NB4 (cell line): ENCODE measurements around the gene ERI3.
"Not testable (repeated sequence)": the region's sequence is repeated elsewhere in the genome, so short reads cannot be mapped to it uniquely, and the experiment has no call there.

Source experiments
- DNase-seq: peaks from one replicate; pipeline ENCODE4 v3.0.0; 2010; ENCODE audit warnings: low read depth
- H3K4me3 ChIP-seq: one replicate; pipeline ENCODE4 v1.5.1; 2011; ENCODE audit warnings: mild to moderate bottlenecking, low read depth, low read length, moderate library complexity
- MYC ChIP-seq: IDR thresholded peaks from 2 replicates; pipeline ENCODE4 v1.6.1; 2011; ENCODE audit warnings: low read depth, low read length
- POLR2A ChIP-seq: IDR thresholded peaks from 2 replicates; pipeline ENCODE4 v1.6.1; 2011; ENCODE audit warnings: mild to moderate bottlenecking; ENCODE audit not compliant: insufficient read length; ENCODE audit errors: extremely low read depth
- TF ChIP-seq, protein P1 (sequence below): IDR thresholded peaks from 2 replicates; pipeline ENCODE4 v1.6.1; 2011; ENCODE audit warnings: low read depth, low read length
- TF ChIP-seq, protein P2 (sequence below): IDR thresholded peaks from one replicate; pipeline ENCODE4 v1.5.1; 2012; ENCODE audit warnings: low read depth, low read length

Gene ERI3

DNA sequence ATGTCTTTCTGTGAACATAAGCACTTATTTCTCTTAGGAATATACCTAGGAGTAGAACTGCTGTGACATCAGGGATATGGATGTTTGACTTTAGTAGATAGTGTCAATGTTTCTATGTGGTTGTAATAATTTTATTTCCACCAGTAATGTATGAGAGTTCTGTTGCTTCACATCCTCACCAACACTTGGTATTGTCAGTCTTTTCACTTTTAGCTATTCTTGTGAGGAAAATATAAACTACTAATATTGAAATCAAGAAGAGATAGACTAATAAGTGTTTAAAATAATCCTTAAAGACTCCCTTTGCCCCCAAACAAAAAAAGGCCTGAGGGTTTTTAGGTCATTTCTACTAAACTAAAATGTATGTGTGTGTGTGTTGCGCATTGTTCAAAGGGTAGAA lies 144.5 kb downstream of the ERI3 start:
- no peak overlapping the region for H3K4me3 ChIP-seq
- TF ChIP-seq, protein P1, sequence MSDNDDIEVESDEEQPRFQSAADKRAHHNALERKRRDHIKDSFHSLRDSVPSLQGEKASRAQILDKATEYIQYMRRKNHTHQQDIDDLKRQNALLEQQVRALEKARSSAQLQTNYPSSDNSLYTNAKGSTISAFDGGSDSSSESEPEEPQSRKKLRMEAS = no peak
- no peak for TF ChIP-seq POLR2A
- TF ChIP-seq MYC = no peak
- TF ChIP-seq, protein P2, sequence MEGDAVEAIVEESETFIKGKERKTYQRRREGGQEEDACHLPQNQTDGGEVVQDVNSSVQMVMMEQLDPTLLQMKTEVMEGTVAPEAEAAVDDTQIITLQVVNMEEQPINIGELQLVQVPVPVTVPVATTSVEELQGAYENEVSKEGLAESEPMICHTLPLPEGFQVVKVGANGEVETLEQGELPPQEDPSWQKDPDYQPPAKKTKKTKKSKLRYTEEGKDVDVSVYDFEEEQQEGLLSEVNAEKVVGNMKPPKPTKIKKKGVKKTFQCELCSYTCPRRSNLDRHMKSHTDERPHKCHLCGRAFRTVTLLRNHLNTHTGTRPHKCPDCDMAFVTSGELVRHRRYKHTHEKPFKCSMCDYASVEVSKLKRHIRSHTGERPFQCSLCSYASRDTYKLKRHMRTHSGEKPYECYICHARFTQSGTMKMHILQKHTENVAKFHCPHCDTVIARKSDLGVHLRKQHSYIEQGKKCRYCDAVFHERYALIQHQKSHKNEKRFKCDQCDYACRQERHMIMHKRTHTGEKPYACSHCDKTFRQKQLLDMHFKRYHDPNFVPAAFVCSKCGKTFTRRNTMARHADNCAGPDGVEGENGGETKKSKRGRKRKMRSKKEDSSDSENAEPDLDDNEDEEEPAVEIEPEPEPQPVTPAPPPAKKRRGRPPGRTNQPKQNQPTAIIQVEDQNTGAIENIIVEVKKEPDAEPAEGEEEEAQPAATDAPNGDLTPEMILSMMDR = no peak
- no peak for DNase-seq

DNA sequence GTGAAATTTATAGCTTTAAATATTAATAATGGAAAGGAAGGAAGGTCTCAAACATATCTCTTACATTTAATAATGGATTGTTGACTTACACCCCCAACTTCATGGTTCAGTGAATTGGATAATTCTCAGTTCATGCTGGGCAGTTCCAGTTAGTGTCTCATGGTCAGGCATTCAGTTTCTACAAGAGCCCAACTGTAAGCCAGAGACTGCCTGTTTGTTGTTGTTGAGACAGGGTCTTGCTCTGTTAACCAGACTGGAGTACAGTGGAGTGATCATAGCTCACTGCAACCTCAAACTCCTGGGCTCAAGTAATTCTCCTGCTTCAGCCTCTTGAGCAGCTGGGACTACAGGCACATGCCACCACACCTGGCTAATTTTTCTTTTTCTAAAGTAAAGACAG lies 146.8 kb downstream of the ERI3 start:
- TF ChIP-seq POLR2A (no peak), MYC (no peak)
- TF ChIP-seq, protein P1 = no peak
- TF ChIP-seq, protein P2 = no peak
- H3K4me3 ChIP-seq = no peak overlapping the region
- DNase-seq = no peak

DNA sequence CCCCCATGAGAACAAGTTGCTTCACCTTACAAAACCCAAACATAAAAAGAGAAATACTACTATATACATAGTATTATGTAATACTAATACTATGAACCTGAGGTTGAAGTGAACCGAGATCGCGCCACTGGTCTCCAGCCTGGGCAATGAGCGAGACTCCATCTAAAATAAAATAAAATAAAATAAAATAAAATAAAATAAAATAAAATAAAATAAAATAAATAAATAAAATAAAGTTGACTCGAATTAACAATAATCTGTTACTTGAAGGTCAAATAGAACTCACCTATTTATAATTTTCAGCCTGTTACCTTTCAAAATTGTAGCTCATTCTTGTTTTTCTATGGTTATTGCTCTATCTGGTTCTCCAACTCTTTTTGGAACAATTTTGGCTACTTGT lies 148.5 kb downstream of the ERI3 start:
- not testable (repeated sequence) for H3K4me3 ChIP-seq, DNase-seq

DNA sequence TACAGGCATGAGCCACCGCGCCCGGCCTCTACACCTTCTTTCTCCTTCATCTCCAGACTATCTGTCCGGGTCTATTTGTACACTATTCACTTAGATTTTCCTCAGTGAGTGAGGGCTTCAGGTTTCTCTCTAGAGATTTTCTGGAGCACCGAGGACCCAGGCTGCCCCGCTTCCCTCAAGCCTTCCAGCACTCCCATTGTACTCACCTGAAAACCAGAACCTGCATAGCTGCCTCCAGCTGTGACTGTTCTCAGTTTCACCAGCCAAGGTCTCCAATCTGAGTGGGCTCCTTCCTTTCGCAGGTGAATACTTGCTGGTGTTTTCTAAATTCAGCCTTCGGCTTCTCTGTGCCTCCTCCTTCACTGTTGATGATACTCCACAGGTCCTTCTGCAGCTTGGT lies 154.7 kb downstream of the ERI3 start:
- DNase-seq = no peak
- TF ChIP-seq, protein P2 = no peak
- TF ChIP-seq MYC (no peak), POLR2A (no peak)
- TF ChIP-seq, protein P1 = no peak
- no peak overlapping the region for H3K4me3 ChIP-seq

DNA sequence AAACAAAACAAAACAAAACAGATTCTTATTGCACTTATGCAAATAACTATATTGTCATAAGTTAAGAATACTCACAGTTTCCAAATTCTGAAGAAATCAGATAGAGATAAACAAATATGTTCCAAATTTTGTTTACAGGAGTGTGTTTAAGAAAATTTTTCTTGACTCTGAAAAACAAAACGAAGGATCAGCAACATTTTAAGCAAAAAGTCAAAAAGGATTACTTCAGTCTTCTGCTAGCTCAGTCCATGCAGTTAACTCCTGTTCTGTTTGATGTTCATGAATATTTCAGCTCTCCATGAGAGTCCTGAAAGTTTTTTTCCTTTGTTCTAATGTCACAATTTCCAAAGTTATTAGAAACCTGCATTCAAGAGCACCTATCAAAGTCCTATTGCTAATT lies 180.4 kb downstream of the ERI3 start:
- no peak for DNase-seq
- H3K4me3 ChIP-seq = no peak overlapping the region
- TF ChIP-seq POLR2A (no peak), MYC (no peak)
- TF ChIP-seq, protein P2 = no peak
- TF ChIP-seq, protein P1 = no peak
